HepG2 (cell line): ENCODE results near the gene TEX19. TPM values are rescaled to one million over a fixed set of nuclear protein-coding genes. Genes with fewer than 3 reads are reported as not detected.

ENCODE experiments used
- DMTF1 ChIP-seq: sonication (generic); formaldehyde crosslinking; IDR thresholded peaks from 2 replicates; pipeline ENCODE4 v1.4.0; 2020; ENCODE audit warnings: mild to moderate bottlenecking, missing genetic modification reagents
- EHMT2 ChIP-seq: fragments of 200-600 bp; sonication (generic); IDR thresholded peaks from 2 replicates; pipeline ENCODE4 v1.7.0; 2017; ENCODE audit warnings: antibody characterized with exemption, low read depth, low read length, borderline replicate concordance
- HOXA5 ChIP-seq: sonication (generic); formaldehyde crosslinking; IDR thresholded peaks from 2 replicates; pipeline ENCODE4 v1.4.0; 2020; ENCODE audit warnings: missing genetic modification reagents
- KDM6A ChIP-seq: IDR thresholded peaks from 2 replicates; pipeline ENCODE4 v1.6.1; 2016; ENCODE audit warnings: low read depth
- MIXL1 ChIP-seq: IDR thresholded peaks from 2 replicates; pipeline ENCODE4 v1.6.1; 2016
- NONO ChIP-seq, 2 experiments: fragments of 450-650 bp in 1 of 2; sonication (generic) in 1 of 2; formaldehyde crosslinking in 1 of 2; IDR thresholded peaks in 1 of 2; conservative IDR thresholded peaks in 1 of 2; 2 replicates each; pipeline versions ENCODE4 v1.6.1 to v1.8.0; 2017 to 2022; ENCODE audit warnings: mild to moderate bottlenecking in 1 of 2, missing genetic modification reagents in 1 of 2, moderate library complexity in 1 of 2
- RXRA ChIP-seq: sonication (generic); formaldehyde crosslinking; IDR thresholded peaks from 2 replicates; pipeline ENCODE4 v1.5.1; 2020; ENCODE audit warnings: missing genetic modification reagents
- SAP130 ChIP-seq: IDR thresholded peaks from 2 replicates; pipeline ENCODE4 v1.6.1; 2016; ENCODE audit warnings: low read depth
- SP4 ChIP-seq: sonication (generic); formaldehyde crosslinking; IDR thresholded peaks from 2 replicates; pipeline ENCODE4 v1.8.1; 2023; ENCODE audit warnings: mild to moderate bottlenecking, missing genetic modification reagents
- SPEN ChIP-seq: sonication (generic); formaldehyde crosslinking; IDR thresholded peaks from 2 replicates; pipeline ENCODE4 v1.5.1; 2020; ENCODE audit warnings: low read depth, mild to moderate bottlenecking, missing genetic modification reagents
- TEAD3 ChIP-seq: optimal IDR thresholded peaks from 2 replicates; pipeline ENCODE3; 2016; ENCODE audit warnings: borderline replicate concordance
- THAP8 ChIP-seq: sonication (generic); formaldehyde crosslinking; IDR thresholded peaks from 2 replicates; pipeline ENCODE4 v1.5.1; 2020; ENCODE audit warnings: missing genetic modification reagents, mild to moderate bottlenecking, borderline replicate concordance
- TSC22D2 ChIP-seq: sonication (generic); formaldehyde crosslinking; IDR thresholded peaks from 2 replicates; pipeline ENCODE4 v1.5.1; 2020; ENCODE audit warnings: missing genetic modification reagents, mild to moderate bottlenecking, borderline replicate concordance
- ZBTB14 ChIP-seq: sonication (generic); formaldehyde crosslinking; IDR thresholded peaks from 2 replicates; pipeline ENCODE4 v1.4.0; 2020; ENCODE audit warnings: missing genetic modification reagents
- ZNF124 ChIP-seq: sonication (generic); formaldehyde crosslinking; IDR thresholded peaks from 2 replicates; pipeline ENCODE4 v1.4.0; 2020; ENCODE audit warnings: missing genetic modification reagents
- ZNF260 ChIP-seq: sonication (generic); formaldehyde crosslinking; IDR thresholded peaks from 2 replicates; pipeline ENCODE4 v1.4.0; 2020; ENCODE audit warnings: missing genetic modification reagents, low read depth, mild to moderate bottlenecking, borderline replicate concordance
- ZNF296 ChIP-seq: sonication (generic); formaldehyde crosslinking; conservative IDR thresholded peaks from 2 replicates; pipeline ENCODE4 v1.5.0; 2020; ENCODE audit warnings: mild to moderate bottlenecking, missing genetic modification reagents
- ZNF44 ChIP-seq: sonication (generic); formaldehyde crosslinking; IDR thresholded peaks from 2 replicates; pipeline ENCODE4 v1.5.1; 2020; ENCODE audit warnings: mild to moderate bottlenecking, missing genetic modification reagents
- ZNF501 ChIP-seq: sonication (generic); formaldehyde crosslinking; IDR thresholded peaks from 2 replicates; pipeline ENCODE4 v1.5.1; 2020; ENCODE audit warnings: mild to moderate bottlenecking, moderate library complexity, missing genetic modification reagents
- ZNF570 ChIP-seq: sonication (generic); formaldehyde crosslinking; IDR thresholded peaks from 2 replicates; pipeline ENCODE4 v1.4.0; 2020; ENCODE audit warnings: mild to moderate bottlenecking, missing genetic modification reagents, borderline replicate concordance
- ZNF713 ChIP-seq: sonication (generic); formaldehyde crosslinking; IDR thresholded peaks from 2 replicates; pipeline ENCODE4 v1.4.0; 2020; ENCODE audit warnings: mild to moderate bottlenecking, missing genetic modification reagents
- ZNF768 ChIP-seq: sonication (generic); formaldehyde crosslinking; IDR thresholded peaks from 2 replicates; pipeline ENCODE4 v1.4.0; 2020; ENCODE audit warnings: missing genetic modification reagents
- polyA plus RNA-seq, 8 experiments: library from polyadenylated mRNA; depleted of rRNA in 3 of 8; stranded (reverse) in 7 of 8; unstranded in 1 of 8; fragments of >200 nt; fragmentation: Illumina TruSeq in 4 of 8; extraction: Trizol in 4 of 8; gene quantifications; 2 replicates each; pipeline versions ENCODE4 v1.2.1 to v1.2.3, GENCODE V29; 2011 to 2016; ENCODE audit warnings: low read depth in 4 of 8, missing spikeins in 1 of 8, mixed read lengths in 1 of 8; ENCODE audit not compliant: insufficient read depth in 1 of 8
- total RNA-seq, 5 experiments: library from RNA; depleted of rRNA; stranded (reverse); fragments of >200 nt; fragmentation: Illumina TruSeq; extraction: Trizol; gene quantifications; 2 replicates each; pipeline ENCODE4 v1.2.3, GENCODE V29; 2016; ENCODE audit warnings: low read depth in 1 of 5
- TF ChIP-seq, protein P1 (sequence below): sonication (generic); formaldehyde crosslinking; IDR thresholded peaks from 2 replicates; pipeline ENCODE4 v1.5.0; 2020; ENCODE audit warnings: missing genetic modification reagents
- TF ChIP-seq, protein P2 (sequence below): IDR thresholded peaks from 2 replicates; pipeline ENCODE4 v1.6.1; 2018; ENCODE audit warnings: missing genetic modification reagents, mild to moderate bottlenecking, missing compliant biosample characterization

TEX19 gene
- total and polyA plus RNA-seq, 2 of the 13 experiments (the other 11 are each of a cell fraction or from before 2014, with no cell fraction given) = 1.3 to 6.0 TPM

GRCh38 chr17:82367724-82368524, 8.9 kb downstream of the TEX19 start (continued):
- TF ChIP-seq NONO (IDR thresholded peaks at IDR 0.05) (no peak), NONO (CRISPR knock-in tag; conservative IDR thresholded peaks at IDR 0.05) (0 out of 2 replicates have a peak, but pooled peaks have one; percentile 27), ZBTB14 (CRISPR knock-in tag) (no peak), ZNF44 (no peak), THAP8 (no peak), DMTF1 (no peak), ZNF768 (no peak), SP4 (CRISPR knock-in tag) (peak; percentile 77), ZNF713 (CRISPR knock-in tag) (no peak), ZNF124 (CRISPR knock-in tag) (peak; percentile 28; the same call in 1 of the 2 replicates), ZNF260 (CRISPR knock-in tag) (no peak), EHMT2 (no peak), RXRA (CRISPR knock-in tag) (0 out of 2 replicates have a peak, but pooled peaks have one; percentile 27), TEAD3 (CRISPR knock-in tag) (peak; percentile 58), ZNF501 (peak; percentile 73; the same call in 1 of the 2 replicates), SPEN (CRISPR knock-in tag) (peak; percentile 34; the same call in 1 of the 2 replicates), MIXL1 (CRISPR knock-in tag) (peak; percentile 56; the same call in 1 of the 2 replicates), TSC22D2 (CRISPR knock-in tag) (0 out of 2 replicates have a peak, but pooled peaks have one; percentile 44), ZNF296 (CRISPR knock-in tag) (no peak), HOXA5 (CRISPR knock-in tag) (0 out of 2 replicates have a peak, but pooled peaks have one; percentile 35), ZNF570 (no peak), KDM6A (CRISPR knock-in tag) (peak; percentile 6; the same call in 1 of the 2 replicates), SAP130 (CRISPR knock-in tag) (peak; percentile 82)
- TF ChIP-seq, protein P1, sequence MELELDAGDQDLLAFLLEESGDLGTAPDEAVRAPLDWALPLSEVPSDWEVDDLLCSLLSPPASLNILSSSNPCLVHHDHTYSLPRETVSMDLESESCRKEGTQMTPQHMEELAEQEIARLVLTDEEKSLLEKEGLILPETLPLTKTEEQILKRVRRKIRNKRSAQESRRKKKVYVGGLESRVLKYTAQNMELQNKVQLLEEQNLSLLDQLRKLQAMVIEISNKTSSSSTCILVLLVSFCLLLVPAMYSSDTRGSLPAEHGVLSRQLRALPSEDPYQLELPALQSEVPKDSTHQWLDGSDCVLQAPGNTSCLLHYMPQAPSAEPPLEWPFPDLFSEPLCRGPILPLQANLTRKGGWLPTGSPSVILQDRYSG (CRISPR knock-in tag) = no peak
- TF ChIP-seq, protein P2, sequence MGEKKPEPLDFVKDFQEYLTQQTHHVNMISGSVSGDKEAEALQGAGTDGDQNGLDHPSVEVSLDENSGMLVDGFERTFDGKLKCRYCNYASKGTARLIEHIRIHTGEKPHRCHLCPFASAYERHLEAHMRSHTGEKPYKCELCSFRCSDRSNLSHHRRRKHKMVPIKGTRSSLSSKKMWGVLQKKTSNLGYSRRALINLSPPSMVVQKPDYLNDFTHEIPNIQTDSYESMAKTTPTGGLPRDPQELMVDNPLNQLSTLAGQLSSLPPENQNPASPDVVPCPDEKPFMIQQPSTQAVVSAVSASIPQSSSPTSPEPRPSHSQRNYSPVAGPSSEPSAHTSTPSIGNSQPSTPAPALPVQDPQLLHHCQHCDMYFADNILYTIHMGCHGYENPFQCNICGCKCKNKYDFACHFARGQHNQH = peak; percentile 58; the same call in 1 of the 2 replicates
